Stimulated activated CD8-positive, alpha-beta memory T cell treated with anti-CD3 and anti-CD28 coated beads, Interleukin-2, amount 100 ng/mL, for 1 hour (primary cell): ENCODE results near the gene ADRA2B.
"Not testable (repeated sequence)": the region's sequence is repeated elsewhere in the genome, so short reads cannot be mapped to it uniquely, and the experiment has no call there.

Source experiments
- DNase-seq, 2 donors: peaks; one replicate each; pipeline ENCODE4 v3.0.0-alpha.2; 2020; ENCODE audit warnings: low read depth in 2 of 2

The ADRA2B gene

DNA sequence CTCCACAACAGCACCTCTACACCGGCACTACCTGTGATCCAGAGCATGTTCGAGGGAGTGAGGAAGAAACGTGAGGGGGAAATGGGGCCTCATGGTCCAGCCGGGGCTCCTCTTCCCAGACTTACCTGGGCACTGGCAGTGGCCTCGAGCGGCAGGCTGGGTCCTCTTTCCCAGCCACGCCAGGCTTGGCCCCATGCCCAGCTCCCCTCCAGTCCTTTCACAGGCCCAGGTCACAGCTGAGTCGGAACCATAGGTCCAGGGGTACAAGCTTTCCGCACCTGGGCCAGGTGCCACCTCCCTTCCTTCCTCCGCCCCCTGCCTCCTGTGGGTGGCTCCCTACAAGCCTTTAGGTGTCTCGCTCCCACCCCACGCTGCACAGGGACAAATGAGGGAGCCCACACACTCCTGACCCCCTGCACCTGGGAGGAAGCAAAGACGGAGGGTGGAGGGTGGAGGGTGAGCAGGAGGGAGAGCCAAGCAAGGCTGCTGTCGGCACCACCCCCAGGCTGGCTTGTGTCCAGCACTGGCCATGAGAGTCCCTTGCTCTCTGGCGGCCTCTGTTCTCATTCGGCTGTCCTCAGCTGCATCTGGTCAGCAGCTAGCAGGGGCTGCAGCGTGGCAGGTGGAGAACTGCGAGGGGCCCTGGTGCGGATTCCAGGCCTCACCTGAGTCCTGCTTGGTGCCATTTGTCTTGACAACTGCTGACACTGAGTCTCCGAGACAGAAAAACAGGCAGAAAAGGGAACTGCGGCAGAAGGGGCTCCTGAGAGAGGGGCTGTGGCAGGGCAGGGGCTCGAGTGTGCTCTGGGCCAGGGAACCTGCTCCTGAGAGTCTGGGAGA lies 26.8 kb downstream of the ADRA2B start:
- DNase-seq = no peak

DNA sequence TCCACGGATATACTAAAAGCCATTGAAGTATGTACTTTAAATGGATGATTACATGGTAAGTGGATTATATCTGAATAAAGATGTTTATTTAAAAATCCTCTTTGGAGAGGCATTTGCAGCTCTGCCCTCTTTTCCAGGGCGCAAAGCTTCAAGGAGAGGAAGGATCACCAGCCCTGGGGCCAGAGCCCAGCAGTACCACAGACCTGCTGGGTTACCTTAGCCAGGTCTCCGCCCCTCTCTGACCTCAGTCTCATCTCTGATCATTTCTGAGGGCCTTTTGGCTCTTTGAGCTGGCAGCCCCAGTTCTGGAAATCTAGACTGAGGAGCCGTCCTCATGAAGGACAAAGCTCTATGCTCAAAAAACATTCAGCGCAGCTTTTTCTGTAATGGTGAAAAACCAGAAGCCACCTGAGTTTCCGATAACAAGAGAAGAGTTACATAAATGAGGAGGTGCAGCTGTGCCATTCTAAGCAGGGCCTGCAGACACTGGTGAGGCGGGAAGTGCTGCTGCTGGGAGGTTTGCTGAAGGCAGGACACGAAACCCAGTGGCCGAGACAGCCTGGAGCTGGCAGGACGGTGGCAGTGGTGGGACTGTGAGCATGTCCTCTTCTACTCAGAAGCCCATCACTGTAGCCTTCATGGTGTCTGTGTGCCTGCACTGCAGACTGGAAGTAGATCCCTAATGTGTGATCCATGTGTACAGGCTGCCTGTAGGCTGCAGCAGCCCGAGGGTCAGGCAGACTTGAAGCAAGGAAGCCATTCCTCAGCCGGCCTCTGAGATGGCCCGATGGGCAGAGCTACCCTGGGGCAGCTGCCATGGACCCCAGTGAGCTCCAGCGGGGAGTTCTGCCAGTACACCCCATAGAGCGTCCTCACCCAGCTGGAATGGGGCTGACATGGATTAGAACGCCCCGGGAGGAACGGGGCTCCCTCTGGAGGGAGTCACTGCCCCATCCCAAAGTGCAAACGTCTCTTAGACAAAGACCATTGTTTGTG lies 27.7 kb downstream of the ADRA2B start:
- DNase-seq = no peak

DNA sequence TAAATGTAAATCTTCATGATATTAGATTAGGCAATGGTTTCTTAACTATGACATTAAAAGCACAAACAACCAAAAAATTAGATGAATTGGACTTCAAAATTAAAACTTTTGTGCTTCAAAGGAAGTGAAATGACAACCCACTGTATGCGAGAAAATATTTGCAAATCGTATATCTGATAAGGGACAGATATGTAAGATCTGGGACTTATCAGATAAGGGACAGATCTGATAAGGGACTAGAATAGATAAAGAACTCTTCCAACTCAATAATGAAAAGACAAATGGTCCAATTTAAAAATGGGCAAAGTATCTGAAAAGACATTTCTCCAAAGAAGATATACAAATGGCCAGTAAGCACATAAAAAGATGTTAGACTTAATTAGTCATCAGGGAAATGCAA lies 29.2 kb downstream of the ADRA2B start:
- DNase-seq = no peak

DNA sequence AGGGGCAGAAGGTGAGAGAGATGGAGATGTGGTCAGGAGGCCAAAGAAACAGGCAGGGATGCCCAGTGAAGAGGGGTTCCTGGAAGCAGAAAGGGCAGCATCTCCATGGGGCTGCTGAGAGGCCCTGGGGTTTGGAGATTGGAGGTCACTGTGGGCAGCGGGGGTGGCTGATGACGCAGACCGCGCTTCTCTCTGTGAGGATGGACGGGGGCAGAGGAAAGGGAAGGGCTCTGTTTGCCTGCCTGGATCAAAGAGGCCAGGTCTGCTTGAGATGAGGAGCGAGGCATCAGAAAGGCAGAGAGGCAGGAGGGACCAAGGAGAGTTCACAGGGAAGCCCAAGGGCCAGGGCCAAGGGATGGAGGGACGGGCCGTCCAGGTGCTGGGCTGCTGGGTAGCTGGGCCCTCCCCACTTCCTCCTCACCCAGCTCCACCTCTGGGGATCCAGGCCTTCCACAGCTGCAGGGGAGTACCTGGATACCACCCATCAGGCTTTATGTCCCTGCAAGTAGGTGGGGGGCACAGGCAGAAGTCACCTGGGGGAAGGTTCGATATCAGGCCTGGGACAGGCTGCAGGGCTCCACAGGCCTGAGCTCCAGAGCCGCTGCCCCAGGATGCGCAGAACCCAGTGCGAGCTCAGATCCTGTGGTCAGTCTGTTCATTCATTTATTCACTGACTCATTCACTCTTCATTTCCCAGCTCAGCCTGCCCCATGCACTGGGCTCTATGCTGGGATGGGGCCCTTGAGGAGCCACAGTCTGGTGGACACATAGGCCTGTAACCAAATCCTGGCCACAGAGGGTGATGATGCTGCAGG lies 30.6 kb downstream of the ADRA2B start:
- DNase-seq = no peak

DNA sequence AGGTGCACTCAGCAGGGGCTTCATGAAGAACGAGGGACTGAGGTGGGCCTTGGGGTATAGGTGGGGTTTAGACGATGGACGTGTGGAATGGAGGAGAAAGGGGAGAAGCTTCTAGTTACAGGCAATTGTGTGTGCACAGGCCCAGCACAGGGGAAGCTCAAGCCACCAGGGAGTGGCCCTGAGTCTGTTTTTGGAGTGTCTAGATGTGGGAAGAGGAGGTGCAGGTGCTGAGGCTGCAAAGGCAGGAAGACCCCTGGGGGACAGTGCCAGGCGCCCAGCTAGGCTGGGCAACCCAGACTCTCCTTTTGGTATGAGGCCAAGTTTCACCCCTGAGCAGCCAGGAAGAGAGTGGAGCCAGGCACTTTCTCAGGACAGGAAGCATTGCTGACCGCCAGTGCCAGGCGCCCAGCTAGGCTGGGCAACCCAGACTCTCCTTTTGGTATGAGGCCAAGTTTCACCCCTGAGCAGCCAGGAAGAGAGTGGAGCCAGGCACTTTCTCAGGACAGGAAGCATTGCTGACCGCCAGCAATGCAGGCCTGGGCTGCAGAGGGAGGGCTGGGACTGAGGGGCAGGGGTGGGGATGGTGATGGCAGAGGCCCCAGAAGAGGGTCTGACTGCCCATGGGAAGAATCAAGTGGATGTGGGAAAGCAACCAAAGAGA lies 31.4 kb downstream of the ADRA2B start:
- not testable (repeated sequence) for DNase-seq

DNA sequence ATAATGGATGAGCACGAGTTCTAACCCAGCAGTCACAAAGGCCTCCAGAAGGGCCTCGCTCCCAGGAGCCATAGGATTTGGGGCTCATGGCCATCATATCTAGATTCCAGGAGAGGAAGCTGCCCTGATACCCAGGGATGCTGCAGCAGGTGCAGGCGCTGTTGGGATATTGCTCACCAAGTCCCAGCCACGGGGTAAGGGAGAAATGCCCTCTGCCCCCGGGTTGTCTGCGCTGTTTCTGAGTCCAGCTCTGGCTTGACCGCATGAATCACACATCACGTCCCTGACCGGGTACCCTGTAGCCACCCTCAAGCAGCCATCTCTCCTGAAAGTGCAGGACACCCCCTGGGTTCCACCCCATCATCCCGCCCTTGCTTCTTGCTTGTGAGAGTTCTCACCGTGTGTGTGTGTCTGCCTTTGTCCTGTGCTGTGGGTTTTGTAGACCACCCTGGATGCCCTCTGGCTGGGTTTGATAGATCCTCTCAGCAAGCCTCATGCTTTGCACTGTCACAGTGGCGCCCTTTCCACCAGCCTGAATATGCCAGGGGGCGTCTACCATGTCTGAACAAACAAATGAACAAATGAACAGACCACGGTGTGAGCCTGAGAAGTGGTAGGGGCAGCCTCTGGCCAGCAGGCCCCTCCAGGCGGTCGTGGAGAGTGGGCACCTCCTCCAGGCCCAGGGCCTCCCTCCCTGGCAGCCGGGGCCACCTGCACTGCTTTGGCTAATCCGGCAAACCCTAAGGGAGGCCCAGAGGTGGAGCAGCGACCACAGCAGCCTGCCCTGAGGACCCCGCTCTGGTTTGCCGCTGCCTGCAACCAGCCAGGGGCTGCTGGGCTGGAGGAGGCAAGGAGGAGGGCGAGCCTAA lies 32.1 kb downstream of the ADRA2B start:
- DNase-seq = no peak

DNA sequence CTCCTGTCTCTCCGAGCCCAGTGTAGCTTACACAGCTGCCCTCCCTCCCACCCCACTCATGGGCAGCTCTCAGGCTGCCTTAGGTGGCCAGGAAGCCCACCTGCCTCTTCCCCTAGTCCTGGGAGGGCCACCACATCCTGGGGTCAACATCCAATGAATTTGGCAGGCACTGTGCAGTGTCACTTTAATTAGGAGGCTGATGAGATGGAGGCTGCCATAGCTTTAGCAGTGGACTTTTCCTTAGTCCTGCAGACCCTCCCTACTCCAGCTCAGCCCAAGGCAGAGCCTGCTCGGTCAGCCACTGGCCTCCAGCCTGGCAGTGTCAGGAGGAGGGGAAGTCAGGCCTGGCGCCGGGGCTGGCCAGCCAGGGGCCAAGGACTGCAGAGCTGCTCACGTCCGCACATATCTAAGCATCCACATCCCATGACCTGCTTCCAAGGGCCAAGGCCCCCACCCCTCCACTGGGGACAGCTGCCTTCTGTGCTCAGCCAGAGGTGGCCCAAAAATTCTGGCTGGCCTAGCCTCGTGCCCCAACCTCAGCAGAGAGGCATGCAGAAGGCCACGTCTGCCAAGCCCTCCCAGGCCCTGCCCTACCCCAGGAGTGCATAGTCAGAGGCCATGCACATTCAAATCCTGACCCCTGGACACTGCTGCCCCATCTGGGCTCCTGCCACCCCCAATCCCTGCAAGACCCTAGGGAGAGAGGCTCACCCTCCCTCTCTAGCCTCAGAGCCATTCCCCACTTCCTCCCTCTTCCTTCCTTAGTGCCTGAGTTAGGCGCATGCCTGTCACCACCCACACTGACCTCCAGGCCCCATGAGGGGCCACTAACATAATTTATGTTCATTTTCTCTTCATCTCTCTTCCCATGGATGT lies 33.1 kb downstream of the ADRA2B start:
- no peak for DNase-seq

DNA sequence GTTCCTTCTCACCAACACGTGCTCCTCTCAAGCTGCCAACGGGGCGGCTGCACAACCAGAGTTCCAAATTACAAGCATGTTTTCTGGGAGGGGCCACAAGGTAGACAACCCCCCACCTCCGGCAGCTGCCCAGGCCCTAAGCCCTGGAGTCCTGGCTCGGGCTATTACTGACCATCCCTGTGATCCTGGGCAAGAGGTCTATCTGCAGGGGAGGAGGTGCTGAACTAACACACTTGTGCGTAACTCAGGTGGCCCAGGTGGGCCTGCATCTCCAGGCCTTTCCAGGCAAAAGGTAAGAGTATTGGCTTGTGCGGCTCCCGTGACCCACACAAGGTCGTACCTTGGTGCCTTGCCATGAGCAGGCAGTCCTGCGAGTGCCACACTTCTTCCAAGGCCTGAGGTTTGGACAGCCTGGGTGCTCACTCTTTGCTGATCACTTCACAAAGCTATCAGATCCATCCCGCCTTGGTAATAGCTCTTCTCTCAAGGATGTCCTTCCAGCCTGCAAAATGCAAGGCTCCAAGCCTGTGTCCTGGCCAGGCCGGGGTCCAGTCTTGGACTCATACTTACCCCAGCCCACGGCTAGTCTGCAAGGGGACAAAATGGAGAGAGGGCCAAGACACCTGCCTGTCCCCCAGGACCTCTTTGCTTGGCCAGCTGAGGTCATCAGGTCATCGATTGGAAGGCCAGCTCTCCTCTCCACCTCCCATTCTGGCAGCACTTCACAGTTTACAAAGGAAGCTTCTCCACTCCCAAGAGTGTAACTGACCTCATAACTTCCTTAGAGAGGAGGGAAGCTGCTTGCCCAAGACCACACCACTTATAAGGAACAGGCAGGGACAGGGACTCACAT lies 33.9 kb downstream of the ADRA2B start:
- no peak for DNase-seq

DNA sequence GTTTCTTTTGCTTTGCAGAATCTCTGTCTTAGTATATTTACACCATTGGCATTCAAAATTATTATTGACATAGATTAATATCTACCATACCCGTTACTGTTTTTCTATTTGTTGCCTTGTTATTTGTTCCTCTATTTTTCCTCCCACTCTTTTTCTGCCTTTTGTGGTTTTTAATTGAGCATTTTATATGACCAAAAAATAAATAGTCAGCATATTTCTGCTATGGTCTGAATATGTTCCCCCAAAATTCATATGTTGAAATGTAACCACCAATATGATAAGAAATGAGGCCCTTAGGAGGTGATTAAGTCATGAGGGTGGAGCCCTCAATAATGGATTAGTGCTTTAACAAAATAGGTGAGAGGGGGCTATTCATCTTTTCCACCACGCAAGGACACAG lies 35.3 kb downstream of the ADRA2B start:
- no peak for DNase-seq

DNA sequence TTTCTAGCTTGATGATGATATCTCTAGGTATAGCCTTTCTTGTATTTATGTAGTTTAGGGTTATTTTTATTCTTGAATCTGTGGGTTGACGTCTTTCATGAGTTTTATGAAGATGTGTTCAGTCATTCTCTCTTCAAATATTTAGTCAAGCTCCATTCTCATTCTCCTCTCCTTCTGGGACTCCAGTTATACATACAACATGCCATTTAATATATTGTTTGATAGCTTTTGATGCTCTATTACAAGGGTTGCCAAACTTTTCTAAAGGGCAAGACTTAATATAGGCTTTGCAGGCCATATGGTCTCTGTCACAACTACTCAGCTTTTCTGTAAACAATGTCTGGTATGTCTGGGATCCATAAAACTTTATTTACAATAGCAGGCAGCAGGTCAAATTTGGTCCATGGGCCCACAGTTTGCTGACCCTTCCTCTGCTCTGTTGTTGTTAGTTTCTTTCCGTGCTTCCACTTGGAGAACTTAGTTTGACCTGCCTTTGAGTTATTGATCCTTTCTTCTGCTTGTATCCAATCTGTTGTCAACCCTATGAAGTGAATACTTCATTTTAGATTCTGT lies 41.1 kb downstream of the ADRA2B start:
- no peak for DNase-seq

DNA sequence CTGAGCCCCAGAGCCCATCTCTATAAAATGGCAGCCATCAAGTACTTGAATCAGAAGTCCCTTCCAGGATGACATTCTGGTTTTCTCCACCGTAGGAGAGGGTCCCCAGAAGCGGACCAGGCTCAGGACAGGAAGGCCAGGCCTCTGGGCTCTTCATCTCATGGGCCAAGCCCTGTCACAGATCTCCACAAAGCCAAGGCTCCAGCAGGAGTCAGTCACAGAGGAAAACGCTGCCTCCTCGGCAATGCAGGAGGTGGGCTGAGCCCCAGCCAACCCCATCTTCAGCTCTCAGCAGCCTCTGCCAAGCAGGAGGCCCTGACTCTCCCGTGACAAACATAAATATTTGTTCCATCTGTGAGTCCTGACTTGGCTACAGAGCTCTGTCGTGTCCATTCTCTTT lies 42.2 kb downstream of the ADRA2B start:
- DNase-seq = no peak

DNA sequence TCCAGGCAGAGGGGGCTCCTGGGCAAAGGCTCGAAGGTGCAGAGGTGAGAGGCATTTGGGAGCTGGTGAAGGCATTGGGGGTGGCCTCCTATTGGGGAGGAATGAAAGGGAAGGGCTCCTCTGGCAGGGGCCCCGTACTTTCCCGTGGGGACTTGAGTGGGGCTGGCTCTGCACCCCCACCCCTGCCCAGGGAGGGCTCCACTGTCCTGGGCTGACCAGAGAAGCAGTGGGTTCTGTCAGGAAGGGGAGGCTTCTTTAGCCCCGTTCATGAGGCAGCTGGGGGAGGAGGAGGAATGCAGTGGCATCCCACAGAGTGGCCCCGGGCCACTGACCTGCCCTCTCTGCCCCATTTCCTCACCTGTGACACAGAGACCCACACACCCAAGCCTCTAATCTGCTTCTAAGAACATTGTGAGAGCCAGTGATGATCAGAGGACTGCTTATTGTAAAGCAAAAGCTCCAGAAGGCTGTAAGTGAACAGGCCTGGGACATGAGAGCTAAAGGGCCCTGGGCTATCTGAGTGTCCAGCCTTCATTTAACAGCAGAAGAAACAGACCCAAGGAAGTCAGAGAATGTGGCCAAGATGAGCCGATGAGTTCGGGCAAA lies 43.1 kb downstream of the ADRA2B start:
- DNase-seq = no peak

DNA sequence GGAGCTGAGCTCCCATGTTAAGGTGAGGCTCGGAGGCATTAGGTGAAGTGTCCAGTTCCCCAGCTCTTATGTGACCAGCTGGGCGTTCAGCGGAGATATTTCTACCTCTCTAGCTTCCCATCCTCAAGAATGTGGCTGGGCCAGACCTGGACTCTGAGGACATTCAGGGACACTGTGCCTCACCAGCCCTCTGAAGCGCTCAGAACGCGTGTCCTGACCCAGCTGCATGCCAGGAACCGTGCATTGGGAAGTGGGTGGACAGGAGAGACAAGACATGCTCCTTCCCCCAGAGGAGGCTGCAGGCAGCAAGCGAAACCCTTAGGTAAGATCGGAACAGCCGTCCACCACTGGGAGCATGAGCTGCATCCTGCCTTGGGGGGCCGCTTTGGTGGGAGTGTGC lies 43.6 kb downstream of the ADRA2B start:
- DNase-seq = no peak

DNA sequence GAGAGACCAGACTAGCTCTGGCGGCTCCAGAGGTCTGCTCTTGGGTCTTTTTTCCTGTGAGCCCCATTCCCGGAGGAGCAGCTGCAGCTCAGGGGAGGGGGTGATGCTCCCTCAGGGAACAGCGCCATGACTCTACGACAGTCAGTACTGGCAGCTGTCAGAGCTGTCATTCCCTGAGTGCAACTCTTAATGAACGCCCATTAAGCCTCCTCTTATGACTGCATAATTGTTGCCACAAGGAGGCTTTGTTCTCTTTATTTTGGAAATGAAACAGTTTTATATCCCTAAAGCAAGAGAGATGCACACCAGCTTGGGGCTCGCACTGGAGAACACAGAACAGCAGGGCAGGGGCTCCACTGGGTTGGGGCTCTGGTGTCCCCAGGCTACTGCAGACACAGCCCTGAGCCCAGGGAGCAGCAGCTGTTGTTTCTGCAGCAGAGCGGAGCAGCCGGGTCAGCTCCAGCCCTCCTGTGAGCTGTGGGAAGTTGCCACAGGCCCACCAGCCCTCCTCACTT lies 44.3 kb downstream of the ADRA2B start:
- not testable (repeated sequence) for DNase-seq

DNA sequence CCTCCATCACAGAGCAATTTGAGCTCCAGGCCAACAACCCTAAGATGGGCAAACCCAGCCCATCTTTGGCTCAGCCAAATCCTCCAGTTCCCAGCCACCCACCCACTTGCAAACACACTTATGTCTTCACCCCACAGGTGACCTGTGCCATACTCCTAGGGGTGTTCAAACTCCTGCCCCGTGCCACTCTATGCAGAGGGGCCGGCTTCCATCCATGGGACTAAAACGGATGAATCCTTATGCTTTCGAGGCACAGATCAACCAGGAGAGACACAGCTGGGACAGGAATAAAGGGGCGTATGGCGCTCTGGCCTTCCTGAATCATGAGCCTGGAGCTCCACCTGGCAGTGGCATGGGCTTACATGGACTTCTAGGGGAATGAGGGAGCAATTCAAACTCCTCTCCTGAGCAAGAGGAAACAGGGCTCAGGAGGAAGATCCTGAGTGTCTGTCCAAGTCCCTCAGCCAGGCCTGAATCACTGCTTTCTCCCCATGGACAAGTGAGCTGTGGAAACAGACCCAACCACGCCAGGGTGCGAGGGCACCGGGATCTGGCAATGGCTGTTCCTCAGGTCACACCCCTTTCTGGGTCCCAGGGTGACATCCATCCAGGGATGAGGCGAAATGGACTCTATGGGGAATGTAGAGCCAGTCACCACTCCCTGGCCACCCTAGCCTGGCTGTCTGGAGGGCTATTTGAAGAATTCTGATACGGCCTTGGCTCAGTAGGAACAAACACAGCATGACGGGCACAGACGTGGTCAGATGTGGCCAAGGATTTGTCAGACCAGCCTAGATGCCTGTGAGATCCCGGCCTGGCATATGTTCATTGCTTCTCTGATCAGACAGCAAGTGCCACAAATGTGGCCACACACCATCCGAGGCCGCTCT lies 45.0 kb downstream of the ADRA2B start:
- DNase-seq = not testable (repeated sequence)

DNA sequence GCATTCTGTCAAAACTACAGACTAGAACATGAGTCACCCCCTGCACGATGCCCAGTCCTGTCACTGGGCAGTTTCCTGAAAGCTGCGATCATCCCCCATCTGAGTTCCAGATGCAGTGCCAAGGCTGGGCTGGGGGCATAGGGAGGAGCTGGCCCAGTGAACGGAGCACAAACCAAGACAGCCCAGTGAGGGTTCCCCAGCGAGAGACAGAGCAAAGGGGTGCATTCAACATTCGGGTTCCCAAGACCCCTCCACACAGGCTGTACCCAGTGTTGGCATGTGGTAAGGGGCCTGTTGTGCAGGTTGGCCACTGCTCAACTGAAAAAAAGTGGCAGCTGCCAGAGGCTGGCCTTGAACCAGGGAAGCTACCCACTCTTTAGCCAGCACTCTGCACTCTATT lies 46.0 kb downstream of the ADRA2B start:
- not testable (repeated sequence) for DNase-seq
